HCT116 (cell line): Measurements from ENCODE around the gene NBPF8. TPM values are rescaled to one million over a fixed set of nuclear protein-coding genes. Genes with fewer than 3 reads are reported as not detected.
"Not testable (repeated sequence)": the region's sequence is repeated elsewhere in the genome, so short reads cannot be mapped to it uniquely, and the experiment has no call there.

Source experiments
- ATAC-seq: fragments of 200-7000 bp; cut with Tn5 transposase; 2 replicates; pipeline ENCODE4 v1.9.1; 2020; ENCODE audit warnings: mild to moderate bottlenecking, moderate library complexity
- Bru-seq: library from RNA; stranded (reverse); fragments of 400-500 nt; gene quantifications from one replicate; lab custom pipeline; 2021; lab: Mats Ljungman, UMichigan
- BruChase-seq, 2 experiments: library from RNA; stranded (reverse); fragments of 400-500 nt; gene quantifications; one replicate each; lab custom pipeline; 2021; lab: Mats Ljungman, UMichigan
- BruUV-seq: library from RNA; stranded (reverse); fragments of 400-500 nt; replicated peaks from 2 replicates; lab custom pipeline; 2021; lab: Mats Ljungman, UMichigan
- CTCF ChIA-PET: fragments of 300-600 bp; sonication (Branson Sonifier 250); formaldehyde crosslinking; loops from one replicate; lab custom pipeline; 2021; ENCODE audit warnings: antibody characterized with exemption; lab: Charles Lee
- POLR2A ChIA-PET: fragments of 300-600, 350-600 bp; sonication (Branson Sonifier 250); formaldehyde crosslinking; loops from one replicate; lab custom pipeline; 2021; ENCODE audit warnings: antibody characterized with exemption; lab: Charles Lee
- RAD21 ChIA-PET, 2 experiments: fragments of 300-600 bp; sonication (Branson Sonifier 250); formaldehyde crosslinking; loops; one replicate each; lab custom pipeline; 2023; ENCODE audit warnings: low total read pairs in 2 of 2; ENCODE audit not compliant: uncharacterized antibody in 2 of 2, unreplicated experiment in 2 of 2, low non-redundant PET in 1 of 2; lab: Charles Lee
- DNase-seq: peaks from one replicate; pipeline ENCODE4 v3.0.0-alpha.2; 2010; ENCODE audit warnings: low read depth, low spot score
- H2AFZ ChIP-seq: fragments of 200-600 bp; shearing (Covaris generic), sonication (generic); 2 replicates; pipeline ENCODE4 v1.6.1; 2017; ENCODE audit warnings: low read depth, mixed run types, mixed read lengths, antibody characterized with exemption, low read length; ENCODE audit not compliant: poor library complexity, severe bottlenecking
- H3K27ac ChIP-seq: 2 replicates; pipeline ENCODE4 v1.5.1; 2012; ENCODE audit warnings: low read depth, low read length
- H3K27me3 ChIP-seq: fragments of 200-600 bp; sonication (generic); 2 replicates; pipeline ENCODE4 v1.6.1; 2016; ENCODE audit warnings: mixed run types, low read length, mixed read lengths; ENCODE audit not compliant: insufficient read depth
- H3K36me3 ChIP-seq, 2 experiments: fragments of 200-500 bp in 1 of 2; fragments of 200-600 bp in 1 of 2; sonication (Bioruptor generic) in 1 of 2; sonication (generic) in 1 of 2; 2 replicates each; pipeline versions ENCODE4 v1.5.1 to v1.6.1; 2014 to 2016; ENCODE audit warnings: low read length in 2 of 2, inconsistent platforms in 1 of 2, mixed read lengths in 1 of 2, mixed run types in 1 of 2; ENCODE audit not compliant: insufficient read depth in 2 of 2, control insufficient read depth in 1 of 2
- H3K4me1 ChIP-seq, 2 experiments: fragments of 200-600 bp in 1 of 2; sonication (generic) in 1 of 2; 2 replicates each; pipeline versions ENCODE4 v1.5.1 to v1.6.1; 2012 to 2017; ENCODE audit warnings: low read length in 2 of 2, inconsistent platforms in 1 of 2, mild to moderate bottlenecking in 1 of 2, mixed read lengths in 1 of 2, mixed run types in 1 of 2, moderate library complexity in 1 of 2; ENCODE audit not compliant: insufficient read depth in 2 of 2, control insufficient read depth in 1 of 2
- H3K4me2 ChIP-seq: fragments of 200-600 bp; sonication (generic); 2 replicates; pipeline ENCODE4 v1.6.1; 2017; ENCODE audit warnings: mixed run types, low read length, mixed read lengths
- H3K4me3 ChIP-seq, 2 experiments: fragments of 200-600 bp in 1 of 2; sonication (generic) in 1 of 2; replicated peaks in 1 of 2; 2 replicates each; pipeline ENCODE4 v1.5.1; 2011 to 2016; ENCODE audit warnings: low read length in 2 of 2, control low read depth in 1 of 2, low read depth in 1 of 2, mild to moderate bottlenecking in 1 of 2, mixed read lengths in 1 of 2, mixed run types in 1 of 2
- H3K79me2 ChIP-seq: fragments of 200-600 bp; sonication (generic); 2 replicates; pipeline ENCODE4 v1.6.1; 2017; ENCODE audit warnings: mild to moderate bottlenecking, mixed run types, low read length, moderate library complexity, mixed read lengths; ENCODE audit not compliant: insufficient read depth
- H3K9ac ChIP-seq: fragments of 200-600 bp; sonication (generic); 2 replicates; pipeline ENCODE4 v1.6.1; 2016; ENCODE audit warnings: low read length, mixed read lengths
- H3K9me2 ChIP-seq: fragments of 200-600 bp; sonication (generic), shearing (Covaris generic); 2 replicates; pipeline ENCODE4 v1.6.1; 2017; ENCODE audit warnings: mixed run types, mild to moderate bottlenecking, moderate library complexity; ENCODE audit not compliant: insufficient read depth
- H3K9me3 ChIP-seq, 2 experiments: fragments of 200-500 bp in 1 of 2; fragments of 200-600 bp in 1 of 2; sonication (Bioruptor generic) in 1 of 2; sonication (generic) in 1 of 2; 2 replicates each; pipeline ENCODE4 v1.6.1; 2014 to 2017; ENCODE audit warnings: low read length in 2 of 2, mixed read lengths in 2 of 2, inconsistent platforms in 1 of 2, low read depth in 1 of 2, mild to moderate bottlenecking in 1 of 2, mixed run types in 1 of 2, moderate library complexity in 1 of 2; ENCODE audit not compliant: control insufficient read depth in 1 of 2, insufficient read depth in 1 of 2
- H4K20me1 ChIP-seq: fragments of 200-600 bp; sonication (generic), shearing (Covaris generic); 2 replicates; pipeline ENCODE4 v1.6.1; 2017; ENCODE audit warnings: mixed run types, mild to moderate bottlenecking, moderate library complexity; ENCODE audit not compliant: insufficient read depth
- intact Hi-C: fragments of 100-400 bp; cut with micrococcal nuclease; formaldehyde crosslinking; loops from 2 replicates; pipeline ENCODE4 v1.10.0; 2022
- long read RNA-seq: library from polyadenylated mRNA; unstranded; transcript quantifications from one replicate; pipeline ENCODE4 v2.0.0, GENCODE V29; 2021; ENCODE audit not compliant: unreplicated experiment
- polyA plus RNA-seq: library from polyadenylated mRNA; unstranded; fragments of >200 nt; gene quantifications from 2 replicates; pipeline ENCODE4 v1.2.1, GENCODE V29; 2012; ENCODE audit warnings: missing spikeins
- total RNA-seq: library from RNA; stranded (reverse); gene quantifications from one replicate; pipeline ENCODE4 v1.2.1, GENCODE V29; 2021; ENCODE audit not compliant: unreplicated experiment

Gene NBPF8, protein sequence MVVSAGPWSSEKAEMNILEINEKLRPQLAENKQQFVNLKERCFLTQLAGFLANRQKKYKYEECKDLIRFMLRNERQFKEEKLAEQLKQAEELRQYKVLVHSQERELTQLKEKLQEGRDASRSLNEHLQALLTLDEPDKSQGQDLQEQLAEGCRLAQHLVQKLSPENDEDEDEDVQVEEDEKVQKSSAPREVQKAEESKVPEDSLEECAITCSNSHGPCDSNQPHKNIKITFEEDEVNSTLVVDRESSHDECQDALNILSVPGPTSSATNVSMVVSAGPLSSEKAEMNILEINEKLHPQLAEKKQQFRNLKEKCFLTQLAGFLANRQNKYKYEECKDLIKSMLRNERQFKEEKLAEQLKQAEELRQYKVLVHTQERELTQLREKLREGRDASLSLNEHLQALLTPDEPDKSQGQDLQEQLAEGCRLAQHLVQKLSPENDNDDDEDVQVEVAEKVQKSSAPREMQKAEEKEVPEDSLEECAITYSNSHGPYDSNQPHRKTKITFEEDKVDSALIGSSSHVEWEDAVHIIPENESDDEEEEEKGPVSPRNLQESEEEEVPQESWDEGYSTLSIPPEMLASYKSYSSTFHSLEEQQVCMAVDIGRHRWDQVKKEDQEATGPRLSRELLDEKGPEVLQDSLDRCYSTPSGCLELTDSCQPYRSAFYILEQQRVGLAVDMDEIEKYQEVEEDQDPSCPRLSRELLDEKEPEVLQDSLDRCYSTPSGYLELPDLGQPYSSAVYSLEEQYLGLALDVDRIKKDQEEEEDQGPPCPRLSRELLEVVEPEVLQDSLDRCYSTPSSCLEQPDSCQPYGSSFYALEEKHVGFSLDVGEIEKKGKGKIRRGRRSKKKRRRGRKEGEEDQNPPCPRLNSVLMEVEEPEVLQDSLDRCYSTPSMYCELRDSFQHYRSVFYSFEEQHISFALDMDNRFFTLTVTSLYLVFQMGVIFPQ
- total RNA-seq (10.3 TPM), Bru-seq, nascent RNA (percentile 58 among the genes with signal in this experiment), BruChase-seq, experiment 1, labeled RNA remaining after a 6-hour chase (percentile 62 among the genes with signal in this experiment), BruChase-seq, experiment 2, labeled RNA remaining after a 2-hour chase (percentile 64 among the genes with signal in this experiment)
- 7.0 and 8.9 TPM in 2 replicates for polyA plus RNA-seq
- long read RNA-seq, partial matches to known transcripts: 9 of 18 reads
- long read RNA-seq, other reads (novel, unspliced or antisense): 9 of 18 reads

- CTCF ChIA-PET, H2AFZ ChIP-seq, POLR2A ChIA-PET, RAD21 ChIA-PET, intact Hi-C loops, H3K9me2 ChIP-seq, BruUV-seq, H3K79me2 ChIP-seq, H3K27me3 ChIP-seq, DNase-seq, H4K20me1 ChIP-seq, H3K36me3 ChIP-seq, H3K4me1 ChIP-seq, H3K9me3 ChIP-seq: not testable (repeated sequence)
- Histone ChIP-seq H3K27ac (peak within 1 kb of the TSS; percentile 53; the same call in 1 of the 2 replicates), H3K9ac (peak within 1 kb of the TSS; percentile 60), H3K4me2 (peak within 1 kb of the TSS; percentile 58), H3K4me3 (peak within 1 kb of the TSS; percentile 53 to 62)
- peak; percentile 94 for ATAC-seq
These were observed at the start of gene NBPF8 for GRCh38 chr1:120414911-120415480. NBPF8 (plus strand) TSS chr1:120415035; CDS start chr1:120436523, 21,488 bp downstream.

GRCh38 chr1:120367709-120368108, 47.1 kb upstream of the NBPF8 start:
- POLR2A ChIA-PET, ATAC-seq, intact Hi-C loops, H3K4me3 ChIP-seq, H3K27ac ChIP-seq, H3K9ac ChIP-seq, H3K27me3 ChIP-seq, CTCF ChIA-PET, H2AFZ ChIP-seq, DNase-seq, H3K36me3 ChIP-seq, H4K20me1 ChIP-seq, H3K79me2 ChIP-seq, RAD21 ChIA-PET, H3K9me3 ChIP-seq, H3K4me1 ChIP-seq, H3K4me2 ChIP-seq, H3K9me2 ChIP-seq, BruUV-seq: not testable (repeated sequence)

DNA sequence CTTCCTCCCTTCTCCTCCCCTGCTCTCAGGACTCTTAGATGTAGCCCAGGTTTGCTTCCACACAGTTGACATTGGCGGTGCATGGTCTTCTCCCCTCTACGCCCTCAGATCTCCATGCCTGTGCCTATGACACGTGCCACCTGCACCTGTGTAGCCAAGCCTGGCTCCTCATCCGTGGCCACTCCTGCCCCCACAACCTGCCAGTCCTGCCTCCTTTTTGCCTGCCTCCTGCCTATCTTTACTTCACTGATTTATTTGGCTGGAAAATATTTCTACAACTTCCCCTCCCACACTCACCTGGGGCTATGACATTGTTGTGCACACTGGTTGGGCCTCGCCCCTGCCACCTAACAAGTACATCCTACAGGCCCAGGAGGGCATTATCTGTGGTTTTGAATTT, 28.2 kb upstream of the NBPF8 start:
- BruUV-seq, intact Hi-C loops, H3K36me3 ChIP-seq, H3K4me3 ChIP-seq, CTCF ChIA-PET, H3K27me3 ChIP-seq, H3K9ac ChIP-seq, H3K27ac ChIP-seq, DNase-seq, ATAC-seq, H3K79me2 ChIP-seq, H2AFZ ChIP-seq, H3K4me1 ChIP-seq, H3K9me3 ChIP-seq, RAD21 ChIA-PET, H3K4me2 ChIP-seq, H3K9me2 ChIP-seq, POLR2A ChIA-PET, H4K20me1 ChIP-seq: not testable (repeated sequence)
